ENCODE results near the gene HOGA1. TPM values are rescaled to one million over a fixed set of nuclear protein-coding genes. Genes with fewer than 3 reads are reported as not detected.

The HOGA1 gene
- total RNA-seq, 1 donor from 2014 or later: 0.98 TPM

DNA sequence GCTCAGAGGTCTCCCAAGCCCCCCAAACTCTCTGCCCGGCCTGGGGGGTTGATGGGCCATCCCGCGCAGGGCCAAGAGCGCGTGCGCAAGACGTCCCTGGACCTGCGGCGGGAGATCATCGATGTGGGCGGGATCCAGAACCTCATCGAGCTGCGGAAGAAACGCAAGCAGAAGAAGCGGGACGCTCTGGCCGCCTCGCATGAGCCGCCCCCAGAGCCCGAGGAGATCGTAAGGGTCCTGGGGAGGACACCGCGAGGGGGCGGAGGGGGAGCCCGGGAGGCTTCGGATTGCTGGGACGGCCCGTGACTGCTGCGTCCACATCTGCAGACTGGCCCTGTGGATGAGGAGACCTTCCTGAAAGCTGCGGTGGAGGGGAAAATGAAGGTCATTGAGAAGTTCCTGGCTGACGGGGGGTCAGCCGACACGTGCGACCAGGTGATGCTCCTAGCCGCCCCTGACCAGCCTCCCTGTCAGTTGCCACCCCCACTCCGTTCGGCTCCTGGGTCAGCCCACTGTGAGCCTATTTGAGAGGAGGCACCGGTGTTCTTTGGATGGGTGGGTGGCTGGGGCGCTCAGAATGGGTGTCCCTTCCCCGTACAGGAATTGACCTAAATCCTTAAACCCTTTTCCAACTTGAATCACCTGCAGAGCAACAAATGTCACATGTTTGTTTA is 5.9 kb upstream of the HOGA1 start:
- no peak overlapping the region for H3K27ac ChIP-seq
- H3K4me3 ChIP-seq: no peak overlapping the region
- no peaks in the 10 kb centered on the region for H3K36me3 ChIP-seq
- H3K27me3 ChIP-seq: no peaks in the 10 kb centered on the region
- intact Hi-C loops (cut with DNase I): no loop called here
- DNase-seq (ENCODE audit: extremely low spot score in 2 of 2): no peak
- peaks cover 8% of the 10 kb centered on the region for H3K4me1 ChIP-seq
- no peaks in the 10 kb centered on the region for H3K9me3 ChIP-seq
- no peak for TF ChIP-seq POLR2A (IDR thresholded peaks at IDR 0.05)
- TF ChIP-seq, protein P1, sequence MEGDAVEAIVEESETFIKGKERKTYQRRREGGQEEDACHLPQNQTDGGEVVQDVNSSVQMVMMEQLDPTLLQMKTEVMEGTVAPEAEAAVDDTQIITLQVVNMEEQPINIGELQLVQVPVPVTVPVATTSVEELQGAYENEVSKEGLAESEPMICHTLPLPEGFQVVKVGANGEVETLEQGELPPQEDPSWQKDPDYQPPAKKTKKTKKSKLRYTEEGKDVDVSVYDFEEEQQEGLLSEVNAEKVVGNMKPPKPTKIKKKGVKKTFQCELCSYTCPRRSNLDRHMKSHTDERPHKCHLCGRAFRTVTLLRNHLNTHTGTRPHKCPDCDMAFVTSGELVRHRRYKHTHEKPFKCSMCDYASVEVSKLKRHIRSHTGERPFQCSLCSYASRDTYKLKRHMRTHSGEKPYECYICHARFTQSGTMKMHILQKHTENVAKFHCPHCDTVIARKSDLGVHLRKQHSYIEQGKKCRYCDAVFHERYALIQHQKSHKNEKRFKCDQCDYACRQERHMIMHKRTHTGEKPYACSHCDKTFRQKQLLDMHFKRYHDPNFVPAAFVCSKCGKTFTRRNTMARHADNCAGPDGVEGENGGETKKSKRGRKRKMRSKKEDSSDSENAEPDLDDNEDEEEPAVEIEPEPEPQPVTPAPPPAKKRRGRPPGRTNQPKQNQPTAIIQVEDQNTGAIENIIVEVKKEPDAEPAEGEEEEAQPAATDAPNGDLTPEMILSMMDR (IDR thresholded peaks at IDR 0.05): no peak
- TF ChIP-seq POLR2AphosphoS5 (IDR thresholded peaks at IDR 0.05; ENCODE audit: insufficient read depth in 1 of 2, low read depth in 1 of 2): no peak

DNA sequence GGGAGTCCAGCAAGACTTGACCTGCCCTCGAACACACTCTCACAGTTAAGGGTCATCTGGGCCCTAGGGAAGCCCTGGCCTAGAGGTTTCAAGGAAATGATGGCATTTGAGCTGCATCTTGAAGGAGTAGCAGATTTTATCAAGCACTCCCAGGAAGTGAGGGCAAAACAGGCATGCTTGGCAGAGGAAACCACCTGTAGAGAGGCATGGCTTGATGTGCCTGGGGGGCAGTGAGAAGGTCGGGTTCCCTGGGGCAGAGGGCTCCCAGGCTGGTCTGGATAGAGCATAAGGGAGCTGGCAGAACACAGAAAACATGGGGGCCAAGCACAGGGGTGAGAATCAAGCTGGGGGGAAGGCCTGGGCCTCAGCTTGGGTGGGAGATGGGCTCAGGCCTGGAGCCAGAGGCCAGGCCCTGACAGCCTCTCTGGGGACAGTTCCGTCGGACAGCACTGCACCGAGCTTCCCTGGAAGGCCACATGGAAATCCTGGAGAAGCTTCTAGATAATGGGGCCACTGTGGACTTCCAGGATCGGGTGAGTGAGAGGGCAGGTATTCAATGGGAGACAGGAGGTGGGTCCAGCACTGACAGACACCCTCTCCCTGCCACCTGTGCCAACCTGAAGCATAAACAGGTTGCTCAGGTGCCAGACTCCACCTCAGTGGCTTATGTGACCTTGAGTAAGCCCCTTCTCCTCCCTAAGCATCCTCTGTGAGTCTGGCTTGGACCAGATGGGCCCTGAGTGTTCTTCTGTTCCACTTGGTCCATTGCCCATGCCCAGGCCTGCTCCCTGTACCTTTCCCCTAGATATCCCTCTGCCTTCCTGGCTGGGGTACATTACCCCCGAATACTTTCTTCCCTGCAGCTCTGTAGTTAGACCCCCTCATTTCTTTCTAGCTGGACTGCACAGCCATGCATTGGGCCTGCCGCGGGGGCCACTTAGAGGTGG is 3.5 kb upstream of the HOGA1 start:
- H3K9me3 ChIP-seq: no peaks in the 10 kb centered on the region
- H3K27ac ChIP-seq: no peak overlapping the region
- intact Hi-C loops (cut with DNase I): no loop called here
- H3K36me3 ChIP-seq: no peaks in the 10 kb centered on the region
- TF ChIP-seq POLR2AphosphoS5 (IDR thresholded peaks at IDR 0.05; ENCODE audit: insufficient read depth in 1 of 2, low read depth in 1 of 2): no peak
- TF ChIP-seq, protein P1 (IDR thresholded peaks at IDR 0.05): no peak
- TF ChIP-seq POLR2A (IDR thresholded peaks at IDR 0.05): no peak
- no peak for DNase-seq (ENCODE audit: extremely low spot score in 2 of 2)
- H3K4me1 ChIP-seq: peaks cover 19% of the 10 kb centered on the region
- H3K27me3 ChIP-seq: no peaks in the 10 kb centered on the region
- H3K4me3 ChIP-seq: no peak overlapping the region

DNA sequence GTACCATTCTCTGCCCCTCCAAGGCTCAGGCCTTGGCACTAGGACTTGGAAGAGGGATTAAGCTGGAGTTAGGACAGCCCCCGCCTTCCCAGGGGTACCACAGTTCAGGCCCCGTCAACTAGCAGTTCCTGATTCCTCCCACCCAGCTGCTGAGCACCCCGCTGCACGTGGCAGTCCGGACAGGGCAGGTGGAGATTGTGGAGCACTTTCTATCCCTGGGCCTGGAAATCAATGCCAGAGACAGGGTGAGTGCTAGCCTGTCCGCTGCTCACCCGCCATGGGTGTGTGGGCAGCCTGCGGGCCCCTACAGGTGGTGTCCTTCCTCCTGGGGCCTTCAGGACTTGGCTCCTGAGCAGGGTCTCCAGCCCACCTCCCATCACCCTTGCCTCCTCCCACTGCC is 2.0 kb upstream of the HOGA1 start:
- no peak overlapping the region for H3K27ac ChIP-seq
- no peak overlapping the region for H3K4me3 ChIP-seq
- H3K36me3 ChIP-seq: no peaks in the 10 kb centered on the region
- no peaks in the 10 kb centered on the region for H3K9me3 ChIP-seq
- intact Hi-C loops (cut with DNase I): no loop called here
- no peaks in the 10 kb centered on the region for H3K27me3 ChIP-seq
- no peak for TF ChIP-seq POLR2A (IDR thresholded peaks at IDR 0.05)
- TF ChIP-seq, protein P1 (IDR thresholded peaks at IDR 0.05): no peak
- TF ChIP-seq POLR2AphosphoS5 (IDR thresholded peaks at IDR 0.05; ENCODE audit: insufficient read depth in 1 of 2, low read depth in 1 of 2): no peak
- DNase-seq (ENCODE audit: extremely low spot score in 2 of 2): no peak
- H3K4me1 ChIP-seq: peaks cover 19% of the 10 kb centered on the region

DNA sequence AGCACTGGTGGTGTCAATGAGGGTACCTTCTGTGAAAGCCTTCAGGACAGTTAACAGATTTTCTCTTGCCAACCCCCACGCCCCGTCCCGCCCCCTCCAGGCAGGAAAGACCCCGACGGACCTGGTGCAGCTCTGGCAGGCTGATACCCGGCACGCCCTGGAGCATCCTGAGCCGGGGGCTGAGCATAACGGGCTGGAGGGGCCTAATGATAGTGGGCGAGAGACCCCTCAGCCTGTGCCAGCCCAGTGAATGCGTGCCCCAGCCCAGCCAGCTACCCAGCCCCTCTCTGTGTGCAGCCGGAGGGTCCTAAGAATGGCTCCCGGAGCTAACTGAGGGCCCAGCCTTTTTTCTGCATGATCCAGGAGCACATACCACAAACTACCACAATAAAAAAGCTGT is 713 bp upstream of the HOGA1 start:
- Histone ChIP-seq H3K27me3 (no peaks in the 10 kb centered on the region), H3K36me3 (no peaks in the 10 kb centered on the region), H3K9me3 (no peaks in the 10 kb centered on the region), H3K4me1 (peaks cover 19% of the 10 kb centered on the region), H3K4me3 (no peak overlapping the region), H3K27ac (no peak overlapping the region)
- intact Hi-C loops (cut with DNase I): no loop called here
- TF ChIP-seq, protein P1 (IDR thresholded peaks at IDR 0.05): no peak
- TF ChIP-seq POLR2A (IDR thresholded peaks at IDR 0.05) (no peak), POLR2AphosphoS5 (IDR thresholded peaks at IDR 0.05; ENCODE audit: insufficient read depth in 1 of 2, low read depth in 1 of 2) (no peak)
- DNase-seq (ENCODE audit: extremely low spot score in 2 of 2): no peak
